HG03025 (cell line): ENCODE results near the gene TLCD5.

Experiments used
- ATAC-seq: cut with Tn5 transposase; IDR thresholded peaks from one replicate; pipeline ENCODE4 v1.9.1; 2021; ENCODE audit warnings: mild to moderate bottlenecking, moderate library complexity; ENCODE audit not compliant: unreplicated experiment, low FRiP score

The TLCD5 gene

GRCh38 chr11:120335908-120336640 lies 11.0 kb downstream of the TLCD5 start, which contains the start of gene ARHGEF12:
ARHGEF12 (plus strand) TSS chr11:120336413; CDS start chr11:120337244, 831 bp downstream.
- peak; percentile 69 for ATAC-seq

GRCh38 chr11:120336641-120337354 lies 11.7 kb downstream of the TLCD5 start:
- peak; percentile 50 for ATAC-seq

GRCh38 chr11:120337355-120338106 lies 12.4 kb downstream of the TLCD5 start:
- ATAC-seq, result no peak

GRCh38 chr11:120338107-120338933 lies 13.2 kb downstream of the TLCD5 start:
- no peak for ATAC-seq

GRCh38 chr11:120339394-120339890 lies 14.3 kb downstream of the TLCD5 start:
- ATAC-seq, result no peak

GRCh38 chr11:120340529-120340928 lies 15.4 kb downstream of the TLCD5 start:
- no peak for ATAC-seq

GRCh38 chr11:120342226-120342625 lies 17.1 kb downstream of the TLCD5 start:
- ATAC-seq, result no peak

GRCh38 chr11:120342678-120343077 lies 17.6 kb downstream of the TLCD5 start:
- ATAC-seq, result no peak

GRCh38 chr11:120343429-120343828 lies 18.3 kb downstream of the TLCD5 start:
- peak; percentile 61 for ATAC-seq

GRCh38 chr11:120344302-120345004 lies 19.4 kb downstream of the TLCD5 start:
- ATAC-seq, result peak; percentile 90

- ATAC-seq, result no peak
Observed at GRCh38 chr11:120346233-120346632, 21.1 kb downstream of the TLCD5 start.

GRCh38 chr11:120350637-120351036 lies 25.5 kb downstream of the TLCD5 start:
- ATAC-seq, result no peak

- no peak for ATAC-seq
Observed at GRCh38 chr11:120352405-120352804, 27.3 kb downstream of the TLCD5 start.

GRCh38 chr11:120354068-120354467 lies 29.0 kb downstream of the TLCD5 start:
- no peak for ATAC-seq

GRCh38 chr11:120354779-120355178 lies 29.7 kb downstream of the TLCD5 start:
- no peak for ATAC-seq

GRCh38 chr11:120357620-120358019 lies 32.5 kb downstream of the TLCD5 start:
- no peak for ATAC-seq

GRCh38 chr11:120358729-120359128 lies 33.6 kb downstream of the TLCD5 start:
- no peak for ATAC-seq

- no peak for ATAC-seq
Observed at GRCh38 chr11:120363436-120363835, 38.3 kb downstream of the TLCD5 start.

- no peak for ATAC-seq
Observed at GRCh38 chr11:120365512-120365911, 40.4 kb downstream of the TLCD5 start.
